ENCODE measurements around the gene MCOLN1. TPM values are rescaled to one million over a fixed set of nuclear protein-coding genes. Genes with fewer than 3 reads are reported as not detected.
A peak's percentile ranks its signal among the peaks of the same experiment; 100 is the strongest.

Gene MCOLN1
- total RNA-seq, 1 experiment from 2014 or later: 15.7 TPM

DNA sequence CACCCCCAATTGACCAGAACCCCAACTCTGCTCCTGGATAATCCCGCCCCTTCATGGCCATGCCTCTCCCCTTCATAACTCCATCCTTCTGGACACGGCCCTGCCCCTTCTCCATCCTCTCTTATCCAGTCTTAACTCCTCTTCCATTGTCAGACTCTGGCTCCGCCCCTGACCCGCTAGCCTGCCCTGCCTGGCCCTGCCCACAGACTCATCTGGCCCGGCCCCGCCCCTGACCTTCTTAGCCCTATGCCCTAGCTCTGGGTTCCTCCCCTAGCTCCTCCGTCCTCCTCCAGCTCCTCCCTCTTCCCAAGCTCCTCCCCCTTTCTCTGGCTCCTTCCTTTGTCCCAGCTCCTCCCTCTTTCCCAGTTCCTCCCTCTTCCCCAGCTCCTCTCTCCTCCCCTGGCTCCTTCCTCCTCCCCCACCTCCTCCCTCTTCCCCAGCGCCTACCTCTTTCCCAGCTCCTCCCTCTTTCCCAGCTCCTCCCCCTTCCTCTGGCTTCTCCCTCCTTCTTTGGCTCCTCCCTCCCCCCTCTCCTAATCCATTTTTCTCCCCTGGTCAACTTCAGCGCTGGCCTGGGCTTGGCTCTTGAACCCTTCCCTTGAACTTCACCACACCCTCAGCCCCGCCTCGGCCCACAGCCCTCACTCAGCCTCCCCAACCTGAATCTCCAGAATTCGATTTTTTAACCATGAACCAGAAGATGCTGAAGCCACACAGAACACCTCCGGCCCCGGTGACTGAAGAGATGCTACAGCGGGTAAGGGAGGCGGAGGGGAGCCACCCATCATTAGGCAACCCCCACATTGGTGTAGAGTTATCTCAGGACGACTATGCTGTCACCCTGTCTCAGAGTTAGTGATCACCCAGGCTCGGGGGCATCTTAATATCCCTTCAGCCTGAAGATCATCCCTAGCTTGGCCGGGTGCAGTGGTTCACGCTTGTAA, 15.8 kb upstream of the MCOLN1 start:
- Histone ChIP-seq H3K14ac (ENCODE audit: insufficient read depth, low read length) (no peak overlapping the region), H4K8ac (replicated peaks; ENCODE audit: insufficient read length, low read depth, low read length) (no peak overlapping the region), H3K79me2 (ENCODE audit: insufficient read depth, low read length) (no peaks in the 10 kb centered on the region), H3K18ac (ENCODE audit: insufficient read length, low read depth, low read length) (no peak overlapping the region), H2AK5ac (ENCODE audit: insufficient read length, low read length) (no peak overlapping the region), H2BK12ac (ENCODE audit: insufficient read length, low read depth, low read length) (no peak overlapping the region), H3K23ac (ENCODE audit: insufficient read length, low read depth, low read length) (no peak overlapping the region), H3T11ph (ENCODE audit: low read length) (no peak overlapping the region), H3K4me1 (ENCODE audit: insufficient read depth, low read length) (no peaks in the 10 kb centered on the region; the same call in 1 of the 2 replicates), H4K20me1 (ENCODE audit: control insufficient read depth, insufficient read depth, insufficient read length) (no peaks in the 10 kb centered on the region), H3K4ac (ENCODE audit: low read depth, low read length) (no peak overlapping the region), H4K5ac (ENCODE audit: insufficient read length, low read depth, low read length) (no peak overlapping the region), H4K91ac (ENCODE audit: insufficient read length, low read depth, low read length) (no peak overlapping the region), H3K79me1 (ENCODE audit: insufficient read depth, low read depth, low read length, poor library complexity, severe bottlenecking) (no peaks in the 10 kb centered on the region), H2BK20ac (ENCODE audit: low read depth, low read length, poor library complexity, severe bottlenecking) (no peak overlapping the region), H3K9ac (ENCODE audit: extremely low read depth, insufficient read length, low read length) (no peak overlapping the region), H3K9me3 (ENCODE audit: control insufficient read depth, low read depth, low read length) (no peaks in the 10 kb centered on the region), H3K4me2 (ENCODE audit: insufficient read depth, insufficient read length, low read length) (peak overlapping the region; percentile 85), H2AFZ (ENCODE audit: low read length) (peak overlapping the region; percentile 97), H3K27ac (ENCODE audit: insufficient read length, low read depth, low read length) (no peak overlapping the region), H3K23me2 (ENCODE audit: insufficient read length, low read depth, low read length, poor library complexity, severe bottlenecking) (peaks cover 6% of the 10 kb centered on the region), H3K56ac (ENCODE audit: insufficient read length, low read depth, low read length) (no peak overlapping the region), H2BK15ac (ENCODE audit: low read depth, low read length) (no peak overlapping the region), H3K27me3 (ENCODE audit: insufficient read depth, low read length) (peaks cover 3% of the 10 kb centered on the region; the same call in 1 of the 2 replicates), H2BK5ac (ENCODE audit: insufficient read length, low read length) (no peak overlapping the region), H2BK120ac (ENCODE audit: low read depth, low read length, poor library complexity, severe bottlenecking) (no peak overlapping the region)
- peak; percentile 99 for DNase-seq
- Mint-ChIP-seq H3K36me3 (ENCODE audit: insufficient read depth in 1 of 3, low read depth in 3 of 3) (no peaks in the 10 kb centered on the region), H3K9me3 (peaks cover 0 to 1% of the 10 kb centered on the region in 2 experiments; a peak in 1 of 5 replicates), H3K27ac (peak overlapping the region; percentile 73 to 91 (median 91); a peak in 3 of 7 replicates), H3K4me3 (peak overlapping the region; percentile 50 to 74; a peak in 4 of 5 replicates), H3K4me1 (peaks cover 18 to 24% of the 10 kb centered on the region in 2 experiments), H3K27me3 (ENCODE audit: low read depth) (peaks cover 42% of the 10 kb centered on the region)
- no CpG with 5 or more reads among the region's 20 CpGs for WGBS (ENCODE audit: extremely low coverage, insufficient read length, low lambda C conversion rate)
- TF ChIP-seq, protein P1, sequence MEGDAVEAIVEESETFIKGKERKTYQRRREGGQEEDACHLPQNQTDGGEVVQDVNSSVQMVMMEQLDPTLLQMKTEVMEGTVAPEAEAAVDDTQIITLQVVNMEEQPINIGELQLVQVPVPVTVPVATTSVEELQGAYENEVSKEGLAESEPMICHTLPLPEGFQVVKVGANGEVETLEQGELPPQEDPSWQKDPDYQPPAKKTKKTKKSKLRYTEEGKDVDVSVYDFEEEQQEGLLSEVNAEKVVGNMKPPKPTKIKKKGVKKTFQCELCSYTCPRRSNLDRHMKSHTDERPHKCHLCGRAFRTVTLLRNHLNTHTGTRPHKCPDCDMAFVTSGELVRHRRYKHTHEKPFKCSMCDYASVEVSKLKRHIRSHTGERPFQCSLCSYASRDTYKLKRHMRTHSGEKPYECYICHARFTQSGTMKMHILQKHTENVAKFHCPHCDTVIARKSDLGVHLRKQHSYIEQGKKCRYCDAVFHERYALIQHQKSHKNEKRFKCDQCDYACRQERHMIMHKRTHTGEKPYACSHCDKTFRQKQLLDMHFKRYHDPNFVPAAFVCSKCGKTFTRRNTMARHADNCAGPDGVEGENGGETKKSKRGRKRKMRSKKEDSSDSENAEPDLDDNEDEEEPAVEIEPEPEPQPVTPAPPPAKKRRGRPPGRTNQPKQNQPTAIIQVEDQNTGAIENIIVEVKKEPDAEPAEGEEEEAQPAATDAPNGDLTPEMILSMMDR (conservative IDR thresholded peaks at IDR 0.05): no peak

All from H9 (cell line).